Upper lobe of right lung (tissue), 1 donor: ENCODE data around the gene FEN1. TPM values are rescaled to one million over a fixed set of nuclear protein-coding genes. Genes with fewer than 3 reads are reported as not detected.

Source experiments
- ATAC-seq: fragments of 200-7000 bp; cut with Tn5 transposase; one replicate; pipeline ENCODE4 v1.9.1; 2020; ENCODE audit warnings: mild to moderate bottlenecking, moderate library complexity
- DNase-seq: peaks from one replicate; pipeline ENCODE4 v3.0.0-alpha.2; 2020
- H3K27ac ChIP-seq: fragments of 200-600 bp; one replicate; pipeline ENCODE4 v1.8.0; 2022
- H3K27me3 ChIP-seq: fragments of 200-600 bp; one replicate; pipeline ENCODE4 v1.8.0; 2022; ENCODE audit warnings: mild to moderate bottlenecking
- H3K36me3 ChIP-seq: fragments of 200-600 bp; one replicate; pipeline ENCODE4 v1.8.0; 2022
- H3K4me1 ChIP-seq: fragments of 200-600 bp; one replicate; pipeline ENCODE4 v1.8.0; 2022
- H3K4me3 ChIP-seq: fragments of 200-600 bp; one replicate; pipeline ENCODE4 v1.8.0; 2022; ENCODE audit warnings: mild to moderate bottlenecking
- H3K9me3 ChIP-seq: fragments of 200-600 bp; one replicate; pipeline ENCODE4 v1.8.0; 2022
- CTCF ChIP-seq: fragments of 200-600 bp; IDR thresholded peaks from one replicate; pipeline ENCODE4 v1.8.0; 2022; ENCODE audit warnings: antibody characterized with exemption
- intact Hi-C: fragments of 100-400 bp; cut with DNase I; formaldehyde crosslinking; loops from one replicate; pipeline ENCODE4 v1.11.0; 2022
- total RNA-seq: library from RNA; stranded (reverse); fragmentation: NEBNext Ultra II Directional; extraction: Animal tissue kit (Norgen Biotek cat#: 25700); gene quantifications from one replicate; pipeline ENCODE4 v1.2.1, GENCODE V29; 2021
- donor health status: DM: no; HTN: yes; CAD: no; lungs with severe emphysema.

Gene FEN1
- total RNA-seq, 1 donor from 2014 or later, result 4.9 TPM

GRCh38 chr11:61828629-61829407, 36.1 kb downstream of the FEN1 start:
- H3K4me3 ChIP-seq, result peak overlapping the region; percentile 67
- peak; percentile 72 for DNase-seq
- ATAC-seq, result peak; percentile 31
- peak; percentile 50 for TF ChIP-seq CTCF
- peak overlapping the region; percentile 80 for H3K27ac ChIP-seq
- H3K36me3 ChIP-seq, result no peaks in the 10 kb centered on the region
- intact Hi-C loops, result no loop called here
- no peaks in the 10 kb centered on the region for H3K27me3 ChIP-seq
- peaks cover 19% of the 10 kb centered on the region for H3K4me1 ChIP-seq
- no peaks in the 10 kb centered on the region for H3K9me3 ChIP-seq

- H3K27ac ChIP-seq, result no peak overlapping the region
- no peaks in the 10 kb centered on the region for H3K27me3 ChIP-seq
- no peak for DNase-seq
- no peak for ATAC-seq
- peaks cover 27% of the 10 kb centered on the region for H3K4me1 ChIP-seq
- no peaks in the 10 kb centered on the region for H3K9me3 ChIP-seq
- H3K4me3 ChIP-seq, result peak overlapping the region; percentile 67
- TF ChIP-seq CTCF, result no peak
- intact Hi-C loops, result no loop called here
- H3K36me3 ChIP-seq, result no peaks in the 10 kb centered on the region
Measured at GRCh38 chr11:61829806-61830205, 37.1 kb downstream of the FEN1 start.

GRCh38 chr11:61830237-61831105, 37.8 kb downstream of the FEN1 start:
- TF ChIP-seq CTCF, result no peak
- H3K27me3 ChIP-seq, result no peaks in the 10 kb centered on the region
- intact Hi-C loops, result no loop called here
- no peaks in the 10 kb centered on the region for H3K36me3 ChIP-seq
- no peak for ATAC-seq
- peaks cover 28% of the 10 kb centered on the region for H3K4me1 ChIP-seq
- H3K27ac ChIP-seq, result peak overlapping the region; percentile 63
- DNase-seq, result no peak
- H3K9me3 ChIP-seq, result no peaks in the 10 kb centered on the region
- peak overlapping the region; percentile 3 for H3K4me3 ChIP-seq

- no peaks in the 10 kb centered on the region for H3K9me3 ChIP-seq
- peaks cover 28% of the 10 kb centered on the region for H3K4me1 ChIP-seq
Measured at GRCh38 chr11:61832207-61832606, 39.5 kb downstream of the FEN1 start.

GRCh38 chr11:61832754-61833153, 40.0 kb downstream of the FEN1 start:
- Histone ChIP-seq H3K36me3 (no peaks in the 10 kb centered on the region), H3K9me3 (no peaks in the 10 kb centered on the region), H3K4me1 (peaks cover 28% of the 10 kb centered on the region), H3K27ac (no peak overlapping the region), H3K27me3 (no peaks in the 10 kb centered on the region), H3K4me3 (no peak overlapping the region)
- no peak for TF ChIP-seq CTCF
- DNase-seq (no peak), ATAC-seq (no peak)
- intact Hi-C loops, result no loop called here

More at GRCh38 chr11:61832207-61832606, 39.5 kb downstream of the FEN1 start:
- ATAC-seq (no peak), DNase-seq (no peak)
- H3K4me3 ChIP-seq, result no peak overlapping the region
- no peaks in the 10 kb centered on the region for H3K27me3 ChIP-seq
- no peak overlapping the region for H3K27ac ChIP-seq
- TF ChIP-seq CTCF, result no peak
- intact Hi-C loops, result no loop called here
- H3K36me3 ChIP-seq, result no peaks in the 10 kb centered on the region
